Measurements from ENCODE around the gene KCTD13.

GRCh38 chr16:29908719-29909220 is 17.3 kb downstream of the KCTD13 start:
- TF ChIP-seq, protein P1, sequence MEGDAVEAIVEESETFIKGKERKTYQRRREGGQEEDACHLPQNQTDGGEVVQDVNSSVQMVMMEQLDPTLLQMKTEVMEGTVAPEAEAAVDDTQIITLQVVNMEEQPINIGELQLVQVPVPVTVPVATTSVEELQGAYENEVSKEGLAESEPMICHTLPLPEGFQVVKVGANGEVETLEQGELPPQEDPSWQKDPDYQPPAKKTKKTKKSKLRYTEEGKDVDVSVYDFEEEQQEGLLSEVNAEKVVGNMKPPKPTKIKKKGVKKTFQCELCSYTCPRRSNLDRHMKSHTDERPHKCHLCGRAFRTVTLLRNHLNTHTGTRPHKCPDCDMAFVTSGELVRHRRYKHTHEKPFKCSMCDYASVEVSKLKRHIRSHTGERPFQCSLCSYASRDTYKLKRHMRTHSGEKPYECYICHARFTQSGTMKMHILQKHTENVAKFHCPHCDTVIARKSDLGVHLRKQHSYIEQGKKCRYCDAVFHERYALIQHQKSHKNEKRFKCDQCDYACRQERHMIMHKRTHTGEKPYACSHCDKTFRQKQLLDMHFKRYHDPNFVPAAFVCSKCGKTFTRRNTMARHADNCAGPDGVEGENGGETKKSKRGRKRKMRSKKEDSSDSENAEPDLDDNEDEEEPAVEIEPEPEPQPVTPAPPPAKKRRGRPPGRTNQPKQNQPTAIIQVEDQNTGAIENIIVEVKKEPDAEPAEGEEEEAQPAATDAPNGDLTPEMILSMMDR (IDR thresholded peaks at IDR 0.05) = no peak
- no peak for TF ChIP-seq POLR2A (IDR thresholded peaks at IDR 0.05)
